Fibroblast of skin of abdomen (primary cell): ENCODE data around the gene ARL6IP4.

ENCODE experiments used
- DNase-seq: peaks from one replicate; pipeline ENCODE4 v3.0.0-alpha.2; 2013

The ARL6IP4 gene

GRCh38 chr12:122979001-122979907 lies 1.2 kb upstream of the ARL6IP4 start:
- DNase-seq = no peak

GRCh38 chr12:122979908-122980182 lies 636 bp upstream of the ARL6IP4 start:
- DNase-seq = no peak

GRCh38 chr12:122981036-122981471 lies 573 bp downstream of the ARL6IP4 start:
- DNase-seq = no peak

- DNase-seq = no peak
Measured at GRCh38 chr12:122981587-122982476, 1.4 kb downstream of the ARL6IP4 start.

- DNase-seq = no peak
Measured at GRCh38 chr12:122982477-122982815, 2.0 kb downstream of the ARL6IP4 start.

GRCh38 chr12:122982963-122983788 lies 2.7 kb downstream of the ARL6IP4 start:
- no peak for DNase-seq

GRCh38 chr12:122983789-122984515 lies 3.5 kb downstream of the ARL6IP4 start:
- no peak for DNase-seq

GRCh38 chr12:122984612-122985337 lies 4.3 kb downstream of the ARL6IP4 start:
- no peak for DNase-seq

- no peak for DNase-seq
Measured at GRCh38 chr12:122985338-122986257, 5.1 kb downstream of the ARL6IP4 start.

GRCh38 chr12:122986258-122986871 lies 5.9 kb downstream of the ARL6IP4 start:
- DNase-seq = no peak

- DNase-seq = no peak
Measured at GRCh38 chr12:122987086-122987951, 6.8 kb downstream of the ARL6IP4 start.

- no peak for DNase-seq
Measured at GRCh38 chr12:122988036-122988435, 7.6 kb downstream of the ARL6IP4 start.

GRCh38 chr12:122988612-122989212 lies 8.2 kb downstream of the ARL6IP4 start:
- DNase-seq = no peak

- DNase-seq = no peak
Measured at GRCh38 chr12:122989225-122989839, 8.9 kb downstream of the ARL6IP4 start.

- DNase-seq = no peak
Measured at GRCh38 chr12:122989874-122990419, 9.5 kb downstream of the ARL6IP4 start.

- no peak for DNase-seq
Measured at GRCh38 chr12:122990561-122990960, 10.1 kb downstream of the ARL6IP4 start.

- no peak for DNase-seq
Measured at GRCh38 chr12:122990961-122991622, 10.6 kb downstream of the ARL6IP4 start.
